Ramos (cell line): ENCODE data around the gene SNTG2.

Experiments used
- in situ Hi-C: fragments of 300-500 bp; cut with MboI; formaldehyde crosslinking; loops from one replicate; pipeline ENCODE4 v1.14.3; 2022; ENCODE audit warnings: low sequenced_read_pairs; ENCODE audit not compliant: unreplicated experiment

Gene SNTG2

GRCh38 chr2:1339388-1340140, 388.9 kb downstream of the SNTG2 start:
- in situ Hi-C loops, result no loop called here

- in situ Hi-C loops, result no loop called here
These were observed 389.5 kb downstream of the SNTG2 start for GRCh38 chr2:1340141-1340512.

- in situ Hi-C loops, result no loop called here
These were observed 390.9 kb downstream of the SNTG2 start for GRCh38 chr2:1341404-1342120.

GRCh38 chr2:1348789-1349188, 398.1 kb downstream of the SNTG2 start:
- in situ Hi-C loops, result no loop called here

- in situ Hi-C loops, result no loop called here
These were observed 399.5 kb downstream of the SNTG2 start for GRCh38 chr2:1350111-1350510.

GRCh38 chr2:1353124-1353523, 402.5 kb downstream of the SNTG2 start:
- in situ Hi-C loops, result no loop called here

GRCh38 chr2:1353543-1353942, 402.9 kb downstream of the SNTG2 start:
- in situ Hi-C loops, result no loop called here

GRCh38 chr2:1360144-1360543, 409.5 kb downstream of the SNTG2 start:
- in situ Hi-C loops, result no loop called here

GRCh38 chr2:1360557-1361250, 410.1 kb downstream of the SNTG2 start:
- in situ Hi-C loops, result no loop called here

GRCh38 chr2:1363367-1363766, 412.7 kb downstream of the SNTG2 start:
- in situ Hi-C loops, result no loop called here

- in situ Hi-C loops, result no loop called here
These were observed 416.0 kb downstream of the SNTG2 start for GRCh38 chr2:1366546-1367134.

GRCh38 chr2:1367601-1368000, 417.0 kb downstream of the SNTG2 start:
- in situ Hi-C loops, result no loop called here

- in situ Hi-C loops, result no loop called here
These were observed 419.3 kb downstream of the SNTG2 start for GRCh38 chr2:1369905-1370304.

- in situ Hi-C loops, result no loop called here
These were observed 419.8 kb downstream of the SNTG2 start for GRCh38 chr2:1370461-1370860.

- in situ Hi-C loops, result no loop called here
These were observed 420.4 kb downstream of the SNTG2 start for GRCh38 chr2:1371082-1371481.

- in situ Hi-C loops, result no loop called here
These were observed 423.2 kb downstream of the SNTG2 start for GRCh38 chr2:1373830-1374229.

GRCh38 chr2:1374287-1374686, 423.6 kb downstream of the SNTG2 start:
- in situ Hi-C loops, result no loop called here

GRCh38 chr2:1375794-1376193, 425.1 kb downstream of the SNTG2 start:
- in situ Hi-C loops, result no loop called here

GRCh38 chr2:1377473-1377872, 426.8 kb downstream of the SNTG2 start:
- in situ Hi-C loops, result no loop called here

GRCh38 chr2:1378456-1379150, 428.0 kb downstream of the SNTG2 start:
- in situ Hi-C loops, result no loop called here
